GM18861 (cell line): ENCODE results near the gene ARHGEF37.
"Not testable (repeated sequence)": the region's sequence is repeated elsewhere in the genome, so short reads cannot be mapped to it uniquely, and the experiment has no call there.

Experiments
- ATAC-seq: cut with Tn5 transposase; IDR thresholded peaks from one replicate; pipeline ENCODE4 v1.9.1; 2021; ENCODE audit not compliant: unreplicated experiment

ARHGEF37 gene, protein sequence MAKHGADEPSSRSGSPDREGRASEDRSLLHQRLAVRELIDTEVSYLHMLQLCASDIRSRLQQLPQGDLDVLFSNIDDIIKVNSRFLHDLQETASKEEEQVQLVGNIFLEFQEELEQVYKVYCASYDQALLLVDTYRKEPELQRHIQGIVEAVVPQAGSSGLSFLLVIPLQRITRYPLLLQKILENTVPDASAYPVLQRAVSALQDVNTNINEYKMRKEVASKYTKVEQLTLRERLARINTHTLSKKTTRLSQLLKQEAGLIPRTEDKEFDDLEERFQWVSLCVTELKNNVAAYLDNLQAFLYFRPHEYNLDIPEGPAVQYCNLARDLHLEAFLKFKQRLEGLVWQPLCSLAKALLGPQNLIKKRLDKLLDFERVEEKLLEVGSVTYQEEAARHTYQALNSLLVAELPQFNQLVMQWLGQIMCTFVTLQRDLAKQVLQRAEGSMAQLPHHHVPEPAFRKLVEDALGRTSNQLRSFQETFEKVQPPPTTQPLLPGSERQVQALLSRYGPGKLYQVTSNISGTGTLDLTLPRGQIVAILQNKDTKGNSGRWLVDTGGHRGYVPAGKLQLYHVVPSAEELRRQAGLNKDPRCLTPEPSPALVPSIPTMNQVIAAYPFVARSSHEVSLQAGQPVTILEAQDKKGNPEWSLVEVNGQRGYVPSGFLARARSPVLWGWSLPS

DNA sequence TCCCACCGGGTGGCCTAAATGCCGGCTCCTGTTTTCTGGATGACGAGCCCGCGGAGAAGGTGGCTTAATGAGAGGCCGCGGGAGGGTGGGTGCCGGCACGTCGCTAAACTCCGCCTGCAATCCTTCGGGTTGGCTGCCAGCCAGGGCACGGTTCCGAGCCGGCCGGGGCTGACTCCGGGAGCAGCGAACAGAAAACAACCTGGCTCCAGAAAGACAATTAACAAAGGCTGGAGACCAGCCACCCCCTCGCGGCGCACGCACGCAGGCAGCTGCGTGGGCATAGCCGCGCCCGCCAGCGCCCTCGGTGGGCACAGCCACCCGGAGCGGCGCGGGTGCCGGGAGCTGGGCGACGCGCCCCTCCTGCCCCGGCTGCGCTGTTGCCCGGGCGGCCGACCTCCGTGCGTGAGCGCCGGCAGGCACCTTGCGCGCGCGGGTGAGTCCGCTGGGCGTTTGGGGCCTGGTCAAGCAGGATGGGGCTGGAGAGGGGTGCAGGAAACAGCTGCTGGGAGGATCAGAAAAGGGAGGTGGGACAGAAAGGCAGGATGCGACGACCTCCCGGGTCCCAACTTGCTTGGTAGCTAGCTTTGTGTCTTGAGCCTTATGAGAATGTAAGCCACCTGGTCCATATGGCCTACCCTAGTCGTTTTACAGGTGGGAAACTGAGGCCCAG is at the start of gene ARHGEF37:
ARHGEF37 (plus strand) TSS at position 307 of the 670 bp plus-strand sequence. CDS start 16,272 bp downstream, outside the sequence.
- no peak for ATAC-seq

DNA sequence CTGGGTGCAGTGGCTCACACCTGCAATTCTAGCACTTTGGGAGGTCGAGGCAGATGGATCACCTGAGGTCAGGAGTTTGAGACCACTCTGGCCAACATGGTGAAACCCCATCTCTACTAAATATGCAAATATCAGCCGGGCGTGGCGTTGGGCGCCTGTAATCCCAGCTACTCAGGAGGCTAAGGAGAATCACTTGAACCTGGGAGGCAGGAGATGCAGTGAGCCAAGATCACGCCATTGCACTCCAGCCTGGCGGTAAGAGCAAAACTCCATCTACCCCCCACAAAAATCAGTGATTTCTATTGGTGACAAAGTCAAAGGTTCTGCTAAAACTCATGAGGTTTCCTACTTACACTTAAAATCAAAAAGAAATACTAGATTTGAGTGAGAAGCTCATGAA is 48.9 kb upstream of the ARHGEF37 start:
- ATAC-seq, result no peak

DNA sequence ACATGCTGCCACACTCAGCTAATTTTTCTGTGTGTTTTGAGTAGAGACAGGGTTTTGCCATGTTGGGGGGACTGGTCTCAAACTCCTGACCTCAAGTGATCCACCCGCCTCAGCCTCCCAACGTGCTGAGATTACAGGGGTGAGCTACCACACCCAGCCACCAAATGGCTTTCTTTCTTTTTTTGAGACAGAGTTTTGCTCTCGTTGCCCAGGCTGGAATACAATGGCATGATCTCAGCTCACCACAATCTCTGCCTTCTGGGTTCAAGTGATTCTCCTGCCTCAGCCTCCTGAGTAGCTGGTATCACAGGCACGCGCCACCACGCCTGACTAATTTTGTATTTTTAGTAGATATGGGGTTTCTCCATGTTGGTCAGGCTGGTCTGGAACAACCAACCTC is 45.5 kb upstream of the ARHGEF37 start:
- not testable (repeated sequence) for ATAC-seq

DNA sequence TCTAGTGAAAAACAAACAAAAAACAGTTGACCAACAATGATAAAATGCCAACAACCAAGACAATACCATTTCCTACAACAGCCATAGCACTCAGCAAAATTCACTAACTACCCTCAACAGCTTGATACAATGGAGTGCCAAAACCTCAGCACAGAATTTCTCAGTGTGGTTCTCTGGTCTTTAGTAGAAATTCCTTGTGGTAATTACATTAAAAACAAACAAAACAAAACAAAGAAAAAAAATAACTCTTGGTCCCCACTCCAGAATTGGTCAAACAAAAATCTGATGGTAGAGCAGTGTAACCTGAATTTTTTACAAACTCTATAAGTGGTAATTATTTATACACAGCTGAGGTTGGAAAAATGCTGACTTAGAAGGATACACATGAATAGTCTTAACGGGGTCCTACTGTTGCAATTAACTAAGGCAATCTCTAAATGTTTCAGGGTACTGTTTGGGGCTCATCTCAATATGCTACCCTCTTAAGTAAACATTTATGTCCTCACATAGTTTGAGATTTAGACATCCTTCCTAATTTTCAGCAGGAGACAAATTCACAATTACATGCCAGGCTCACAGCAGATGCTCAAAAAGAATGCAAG is 43.8 kb upstream of the ARHGEF37 start:
- no peak for ATAC-seq

DNA sequence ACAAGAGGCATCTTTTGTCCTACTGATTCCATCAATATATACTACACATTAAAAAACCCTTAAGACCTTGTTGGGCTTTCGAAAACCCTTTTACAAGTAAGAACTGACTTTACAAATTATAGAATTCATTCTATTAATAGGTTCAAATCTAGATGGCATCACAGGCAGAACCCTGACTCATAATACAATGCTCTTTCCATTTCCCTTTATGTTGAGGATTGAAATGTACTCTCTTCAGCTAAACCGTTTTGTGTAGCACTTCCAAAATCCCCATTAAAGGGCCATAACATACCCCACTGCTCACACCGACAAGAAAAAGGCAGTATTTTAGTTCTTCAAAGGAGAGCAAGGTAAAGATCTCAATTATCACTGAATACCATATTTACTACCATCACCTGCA is 41.2 kb upstream of the ARHGEF37 start:
- ATAC-seq, result no peak

DNA sequence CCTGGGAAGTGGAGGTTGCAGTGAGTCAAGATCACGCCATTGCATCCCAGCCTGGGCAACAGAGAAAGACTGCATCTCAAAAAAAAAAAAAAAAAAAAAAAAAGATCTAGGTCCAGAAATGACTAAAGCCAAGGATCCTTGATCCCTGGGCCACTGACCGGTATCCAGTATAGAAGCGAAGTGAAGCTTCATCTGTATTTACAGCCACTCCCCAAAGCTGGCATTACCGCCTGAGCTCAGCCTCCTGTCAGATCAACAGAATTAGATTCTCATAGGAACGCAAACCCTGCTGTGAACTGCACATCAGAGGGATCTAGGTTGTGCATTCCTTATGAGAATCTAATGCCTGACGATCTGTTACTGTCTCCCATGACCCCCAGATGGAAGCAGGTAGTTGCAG is 39.4 kb upstream of the ARHGEF37 start:
- no peak for ATAC-seq

DNA sequence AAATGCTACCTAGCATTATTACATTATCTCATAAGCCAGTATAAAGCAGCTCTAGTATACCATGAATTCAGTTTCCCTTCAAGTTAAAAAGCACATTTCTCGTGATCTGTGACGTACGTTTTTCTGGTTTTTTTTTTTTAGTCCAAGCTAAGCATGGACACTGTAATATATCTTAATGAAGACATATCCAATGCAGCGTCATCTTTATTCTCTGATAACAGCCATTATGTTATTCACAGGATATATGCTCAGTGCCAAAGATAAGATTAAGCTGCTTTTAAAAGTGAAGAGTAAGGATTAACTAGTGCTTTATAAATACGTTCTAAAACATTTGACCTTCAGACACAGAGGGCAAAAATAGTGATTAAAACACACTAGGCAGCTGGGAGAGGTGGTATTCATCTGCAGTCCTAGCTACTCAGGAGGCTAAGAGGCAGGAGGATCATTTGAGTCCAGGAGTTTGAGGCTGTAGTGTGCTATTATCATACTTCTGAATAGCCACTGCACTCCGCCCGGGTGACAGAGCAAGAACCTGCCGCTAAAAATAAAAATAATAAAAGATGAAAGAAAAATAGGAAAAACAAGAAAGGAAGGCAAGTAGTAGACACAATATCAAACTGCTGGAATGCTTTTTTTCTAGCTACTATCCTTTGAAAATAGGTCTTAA is 37.8 kb upstream of the ARHGEF37 start:
- no peak for ATAC-seq

DNA sequence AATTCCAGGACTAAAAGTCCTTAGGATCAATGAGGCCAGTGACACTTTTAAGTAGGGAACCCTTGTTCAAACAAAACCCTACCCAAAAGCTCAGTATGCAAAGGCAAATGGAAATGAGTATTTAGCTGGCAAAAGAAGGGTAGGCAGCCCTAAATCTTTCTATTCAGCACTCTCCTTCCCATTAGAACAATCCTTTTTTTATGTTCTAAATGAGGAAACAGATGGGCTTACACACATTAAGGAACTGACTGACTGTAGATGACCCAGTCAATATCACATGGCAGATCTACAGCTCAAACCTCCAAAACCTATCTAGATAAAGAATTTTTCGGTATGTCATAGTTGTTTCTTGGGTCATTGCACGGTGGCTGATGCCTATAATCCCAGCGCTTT is 37.3 kb upstream of the ARHGEF37 start:
- no peak for ATAC-seq

DNA sequence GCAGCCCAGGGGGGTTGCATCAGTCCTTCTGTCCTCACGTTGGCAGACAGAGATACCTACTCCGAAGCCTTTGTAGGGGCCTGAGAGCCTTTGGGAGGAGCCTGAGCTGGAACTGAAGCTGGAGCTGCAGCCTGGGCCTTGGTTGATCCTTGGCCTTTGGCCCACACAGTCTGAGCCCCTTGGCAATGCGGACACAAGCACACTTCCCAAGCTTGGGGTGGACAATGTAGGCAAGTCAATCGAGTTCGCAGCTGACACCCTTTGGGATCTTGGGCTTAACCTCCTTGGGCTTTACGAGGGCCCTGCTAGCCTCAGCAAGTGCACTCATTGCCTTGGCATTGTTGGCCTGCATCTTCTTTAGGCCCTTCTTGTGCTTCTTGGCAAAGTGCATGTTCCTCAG is 36.0 kb upstream of the ARHGEF37 start:
- no peak for ATAC-seq

DNA sequence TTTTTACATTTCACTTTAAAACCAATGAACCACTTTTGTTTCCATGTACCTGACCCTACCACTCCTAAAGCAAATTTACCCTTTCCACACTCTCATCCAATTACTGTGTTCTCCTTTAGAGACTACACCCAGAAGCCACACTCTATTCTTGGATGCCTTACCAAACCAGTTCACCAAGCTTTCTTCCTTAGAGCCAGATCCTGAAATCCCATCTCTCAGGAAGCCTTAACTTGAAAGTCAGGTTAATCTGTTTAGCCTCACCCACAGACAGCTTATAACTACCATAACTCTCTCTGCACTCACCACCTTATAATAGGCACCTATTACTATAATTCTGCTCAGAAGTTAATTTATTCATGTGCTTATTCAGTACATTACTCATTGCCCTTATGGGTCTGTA is 34.3 kb upstream of the ARHGEF37 start:
- ATAC-seq, result no peak

DNA sequence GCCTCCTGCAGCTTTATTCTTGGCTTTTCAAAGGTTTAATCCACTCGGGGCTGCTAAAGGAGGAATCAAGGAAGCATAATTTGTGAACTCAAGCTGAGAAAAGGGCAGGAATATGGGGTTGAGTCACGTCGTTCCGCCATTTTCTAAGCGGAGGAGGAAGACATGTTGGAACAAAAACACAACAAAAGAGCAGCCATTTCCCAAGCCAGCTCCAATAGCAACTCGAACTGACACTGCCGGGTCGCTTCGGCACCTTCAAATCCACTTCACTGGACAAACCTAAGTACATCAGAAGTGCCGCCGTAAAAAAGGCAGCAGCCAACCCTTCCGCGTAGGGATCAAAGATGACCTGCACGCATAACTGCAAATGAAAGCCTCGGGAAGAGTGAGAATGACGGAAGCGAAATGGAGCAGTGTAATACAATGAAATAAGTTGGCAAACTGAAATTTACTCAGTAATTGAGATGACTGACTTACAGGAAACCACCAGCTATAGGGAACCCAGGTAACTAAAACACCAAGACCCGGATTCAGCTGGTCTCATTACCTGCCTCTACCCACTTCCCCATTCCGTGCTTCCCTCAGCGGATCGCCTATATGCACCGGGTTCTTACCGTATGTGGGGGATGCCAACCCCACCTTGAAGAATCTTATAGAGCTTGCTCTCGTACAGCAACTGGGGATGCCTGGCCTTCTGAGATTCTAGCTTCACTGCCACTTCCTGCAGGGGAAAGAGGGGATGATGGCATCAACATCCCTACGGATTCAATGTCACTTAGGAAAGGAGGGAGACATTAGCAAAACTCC is 31.6 kb upstream of the ARHGEF37 start:
- ATAC-seq, result peak; percentile 19

DNA sequence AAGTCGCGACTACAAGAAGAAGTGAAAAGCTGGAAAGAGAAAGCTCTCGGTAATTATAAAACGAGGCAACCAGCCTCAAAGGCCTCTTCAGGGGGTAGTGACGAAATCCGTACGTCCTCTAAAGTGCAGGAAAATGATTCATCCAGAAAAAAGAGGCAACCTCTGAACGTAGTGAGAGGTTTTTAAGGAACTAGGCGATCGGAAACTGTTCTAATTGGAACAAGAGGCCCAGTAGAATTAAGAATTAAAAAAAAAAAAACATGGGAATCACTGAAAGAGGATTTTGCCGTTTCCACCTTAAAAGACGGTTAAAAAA is 31.1 kb upstream of the ARHGEF37 start:
- ATAC-seq, result no peak

DNA sequence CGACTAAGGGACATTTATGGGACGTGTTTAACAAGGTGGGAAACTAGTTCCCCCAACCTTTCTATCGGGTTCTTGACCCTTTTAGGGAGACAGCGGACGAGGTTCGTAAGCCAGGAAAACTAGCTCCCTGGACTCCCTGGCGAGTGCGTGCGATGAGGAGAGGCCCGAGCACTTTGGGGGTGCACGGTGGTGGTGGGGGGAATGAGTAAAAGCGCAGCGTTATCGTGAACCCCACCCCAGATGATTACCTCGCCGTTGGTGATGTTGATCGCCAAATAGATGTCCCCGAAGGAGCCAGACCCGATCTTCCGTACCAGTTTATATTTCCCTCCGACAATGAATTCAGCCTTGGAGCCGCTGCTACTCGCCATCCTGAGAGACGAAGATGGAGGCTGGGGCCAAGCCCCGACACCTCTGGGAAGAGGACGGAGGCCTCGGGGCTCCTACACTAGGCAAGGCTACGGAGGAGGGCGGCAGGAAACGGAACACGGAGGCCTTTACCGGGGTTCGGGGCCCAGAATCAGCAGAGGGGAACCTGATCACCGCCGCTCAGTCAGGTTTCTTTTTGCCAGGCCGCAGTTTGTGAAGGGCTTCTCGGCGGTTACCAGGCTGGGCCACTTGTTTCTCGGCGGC is 30.6 kb upstream of the ARHGEF37 start:
- no peak for ATAC-seq

DNA sequence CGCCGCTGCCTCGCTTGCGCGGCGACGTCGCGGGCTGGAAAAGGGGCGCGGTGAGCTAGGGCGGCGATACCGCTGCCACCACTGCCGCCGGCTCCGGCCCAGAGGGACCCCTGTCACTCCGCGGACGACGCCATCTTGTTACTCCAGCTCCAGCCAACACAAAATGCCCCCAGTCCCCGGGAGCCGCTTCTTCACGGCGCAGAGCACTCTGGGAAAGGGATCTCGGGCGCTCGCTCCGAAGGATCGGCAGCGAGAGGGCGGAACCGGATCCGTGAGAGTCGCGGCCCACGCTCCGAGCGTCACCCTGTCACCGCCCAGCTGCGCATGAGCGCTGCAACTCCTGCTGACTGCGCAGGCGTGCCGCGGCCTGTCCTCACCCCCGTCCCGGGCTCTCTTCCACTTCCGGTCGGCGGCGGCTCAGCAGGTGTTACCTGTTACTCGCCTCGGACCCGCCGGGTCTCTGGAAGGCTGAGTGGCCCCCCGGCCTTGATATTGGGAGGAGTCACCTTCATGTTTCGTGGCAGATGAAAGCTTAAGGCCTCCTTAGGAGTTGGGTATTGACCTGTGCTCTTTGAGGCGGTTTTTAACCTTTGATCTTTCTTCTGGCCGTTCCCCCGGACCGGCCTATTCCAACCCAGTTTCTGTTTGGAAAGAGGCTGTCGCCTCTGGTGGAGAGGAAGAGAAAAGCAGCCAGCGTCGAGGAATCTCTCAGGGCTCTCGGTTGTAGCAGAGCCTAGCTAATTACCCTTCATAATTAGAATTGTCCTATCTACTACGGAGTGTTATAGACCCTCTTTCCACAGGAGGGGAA is 29.9 kb upstream of the ARHGEF37 start, which contains the start of gene CSNK1A1:
CSNK1A1 (minus strand) TSS at position 213 of the 811 bp plus-strand sequence. CDS start 475 bp downstream, outside the sequence.
- ATAC-seq, result peak; percentile 85

DNA sequence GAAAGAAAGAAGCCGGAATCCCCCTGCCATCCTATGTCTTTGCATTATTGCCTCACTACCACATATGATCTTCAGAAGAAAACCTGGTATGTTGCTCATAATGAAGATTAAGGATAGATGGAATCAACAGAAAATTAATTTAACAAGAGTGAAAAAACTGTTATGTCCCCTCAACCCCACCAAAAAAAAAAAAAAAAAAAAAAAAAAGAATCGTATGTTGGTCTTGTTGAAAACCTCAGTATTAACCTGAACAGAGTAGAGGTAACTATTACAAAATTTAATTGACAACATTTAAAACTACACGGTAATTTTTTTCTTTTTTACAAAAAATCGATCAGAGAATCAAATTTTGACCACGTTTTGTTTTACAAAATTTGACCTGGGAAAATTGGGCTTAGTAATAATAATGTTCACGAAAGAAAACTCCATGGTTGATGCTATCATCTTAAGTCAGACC is 29.2 kb upstream of the ARHGEF37 start:
- ATAC-seq, result no peak

DNA sequence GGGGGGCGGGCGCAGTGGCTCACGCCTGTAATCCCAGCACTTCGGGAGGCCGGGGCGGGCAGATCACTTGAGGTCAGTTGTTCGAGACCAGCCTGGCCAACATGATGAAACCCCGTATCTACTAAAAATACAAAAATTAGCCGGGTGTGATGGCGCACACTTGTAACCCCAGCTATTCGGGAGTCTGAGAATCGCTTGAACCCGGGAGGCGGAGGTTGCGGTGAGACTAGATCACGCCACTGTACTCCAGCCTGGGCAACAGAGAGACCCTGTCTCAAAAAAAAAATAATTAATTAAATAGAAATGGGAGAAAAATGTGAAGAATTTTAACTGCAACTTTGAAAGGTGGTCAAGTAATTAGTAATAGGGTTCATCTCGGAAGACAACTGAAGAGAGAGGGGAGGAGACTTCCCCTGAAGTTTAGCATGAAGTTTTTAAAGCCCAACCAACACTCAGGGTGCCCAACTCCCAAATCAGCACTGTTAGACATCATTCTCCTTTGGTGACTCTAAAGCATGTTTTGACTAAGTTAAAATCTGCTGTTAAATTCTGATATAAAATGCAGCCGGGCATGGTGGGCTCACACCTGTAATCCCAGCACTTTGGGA is 28.6 kb upstream of the ARHGEF37 start:
- no peak for ATAC-seq

DNA sequence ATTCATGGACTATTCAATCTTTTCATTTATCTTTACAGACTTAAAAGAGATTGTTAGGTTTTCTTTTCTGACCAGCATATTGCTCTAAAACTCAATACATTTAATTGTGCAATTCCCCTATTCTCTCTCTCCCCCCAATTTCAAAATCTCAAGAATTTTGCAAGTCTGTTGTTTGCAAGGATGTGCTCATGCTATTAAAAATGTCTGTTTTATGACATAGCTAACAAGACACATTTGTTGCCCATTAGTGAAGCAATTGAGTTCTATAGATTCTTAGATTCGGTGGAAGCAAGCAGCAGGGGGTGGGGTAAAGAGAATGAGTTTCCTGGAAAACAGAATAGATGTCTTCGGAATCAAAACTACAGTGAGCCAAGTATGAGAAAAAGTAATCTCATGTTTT is 21.6 kb upstream of the ARHGEF37 start:
- no peak for ATAC-seq

DNA sequence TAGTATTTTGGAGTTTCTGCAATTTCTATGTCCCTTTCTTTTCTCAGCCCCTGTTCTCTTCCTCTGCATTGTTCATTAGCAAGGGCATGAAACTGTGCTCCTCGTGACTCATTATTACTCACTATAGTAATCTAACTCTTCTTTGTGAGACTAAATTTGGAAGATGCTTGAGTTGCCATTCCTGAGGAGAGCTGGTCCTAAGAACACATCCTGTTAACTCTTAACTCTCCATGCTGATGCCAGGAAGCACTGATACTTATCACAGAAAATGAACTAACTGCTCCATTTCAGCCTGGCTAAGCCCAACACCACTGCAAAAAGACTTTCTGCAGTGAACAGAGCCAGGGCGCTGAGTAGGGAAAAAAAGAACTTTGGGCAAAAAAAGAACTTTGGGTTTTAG is 19.4 kb upstream of the ARHGEF37 start:
- ATAC-seq, result no peak
